Breast epithelium (tissue), 4 donors: ENCODE results near the gene ADAM12. TPM values are rescaled to one million over a fixed set of nuclear protein-coding genes. Genes with fewer than 3 reads are reported as not detected.

Source experiments
- DNase-seq, 2 donors: peaks; one replicate each; pipeline ENCODE4 v3.0.0-alpha.2; 2019; ENCODE audit warnings: low spot score in 2 of 2
- H3K27ac ChIP-seq, 2 donors: fragments of 200-600 bp; sonication (generic) in 1 of 2; one replicate each; pipeline ENCODE4 v1.5.1; 2016 to 2019; ENCODE audit warnings: mild to moderate bottlenecking in 1 of 2
- H3K27me3 ChIP-seq, 2 donors: fragments of 200-600 bp; sonication (generic) in 1 of 2; one replicate each; pipeline versions ENCODE4 v1.5.1 to v1.6.0; 2017 to 2019; ENCODE audit warnings: control low read depth in 1 of 2, mild to moderate bottlenecking in 1 of 2
- H3K36me3 ChIP-seq: fragments of 200-600 bp; one replicate; pipeline ENCODE4 v1.5.1; 2019
- H3K4me1 ChIP-seq, 2 donors: fragments of 200-600 bp; sonication (generic); one replicate each; pipeline ENCODE4 v1.5.1; 2016 to 2019; ENCODE audit warnings: control low read depth in 1 of 2
- H3K4me3 ChIP-seq, 3 donors: fragments of 200-600 bp; sonication (generic); 1 replicate in 2 of 3; 2 replicates in 1 of 3; pipeline ENCODE4 v1.5.1; 2016 to 2019; ENCODE audit warnings: mild to moderate bottlenecking in 3 of 3, moderate library complexity in 2 of 3
- H3K9me3 ChIP-seq, 2 donors: fragments of 200-600 bp; sonication (generic) in 1 of 2; one replicate each; pipeline ENCODE4 v1.5.1; 2016 to 2019; ENCODE audit warnings: control low read depth in 1 of 2
- POLR2A ChIP-seq: fragments of 450-650 bp; IDR thresholded peaks from one replicate; pipeline ENCODE4 v1.6.1; 2016; ENCODE audit warnings: antibody characterized with exemption, mild to moderate bottlenecking, moderate library complexity
- POLR2AphosphoS5 ChIP-seq, 3 donors: sonication (generic); formaldehyde crosslinking; IDR thresholded peaks; one replicate each; pipeline ENCODE4 v1.6.1; 2017; ENCODE audit warnings: antibody characterized with exemption in 3 of 3
- intact Hi-C: fragments of 100-400 bp; cut with DNase I; formaldehyde crosslinking; loops from one replicate; pipeline ENCODE4 v1.15.1; 2023; ENCODE audit warnings: low total_unique reads
- total RNA-seq, 3 donors: library from RNA; depleted of rRNA; stranded (reverse); fragments of >200 nt; gene quantifications; one replicate each; pipeline ENCODE4 v1.1.0, GENCODE V29; 2016
- TF ChIP-seq, protein P1 (sequence below), 3 donors: fragments of 450-650 bp; IDR thresholded peaks; one replicate each; pipeline ENCODE4 v1.5.1; 2016 to 2017; ENCODE audit warnings: antibody characterized with exemption in 3 of 3, mild to moderate bottlenecking in 3 of 3, moderate library complexity in 3 of 3

Gene ADAM12
- total RNA-seq, 3 donors from 2014 or later: 8.6 to 16.4 (median 13.9) TPM

DNA sequence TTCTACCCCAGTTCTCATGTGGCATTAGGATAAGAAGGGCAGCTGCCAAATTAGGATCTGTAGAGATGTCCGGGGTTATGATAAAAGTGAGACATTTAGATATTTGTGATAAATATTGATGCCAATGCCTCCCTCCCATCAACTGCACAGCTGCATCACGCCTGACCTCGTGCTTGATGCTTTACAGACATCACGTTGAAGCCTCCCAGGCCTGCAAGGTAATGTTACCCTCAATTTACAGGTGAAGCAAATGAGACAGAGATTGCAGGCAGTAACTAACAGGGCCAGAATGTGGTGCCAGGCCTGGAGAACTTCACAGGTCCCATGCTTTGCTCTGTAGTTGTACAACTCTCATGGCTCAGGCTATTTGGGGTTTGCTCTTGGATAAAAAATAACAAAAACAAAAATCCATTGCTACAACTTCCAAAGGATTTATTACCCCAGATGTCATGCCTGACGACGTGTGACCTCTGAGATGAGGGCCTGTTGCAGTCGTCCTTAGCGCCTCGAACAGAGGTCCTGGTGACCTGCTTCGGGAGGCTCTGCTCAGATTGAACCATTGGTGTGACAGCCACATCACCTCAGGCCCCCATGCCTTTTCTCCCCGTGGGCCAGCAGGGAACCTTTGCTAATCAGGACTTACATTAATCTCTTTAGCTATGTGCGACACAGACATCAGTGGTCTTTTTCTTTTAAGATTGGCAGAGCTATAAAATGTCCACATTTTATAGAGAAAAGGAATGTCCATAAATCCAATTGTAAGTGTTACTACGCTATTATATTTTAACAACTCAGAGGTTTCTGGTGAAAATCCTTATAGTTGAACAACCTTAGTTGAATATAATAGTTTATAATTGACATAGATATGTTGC is 169.3 kb downstream of the ADAM12 start:
- H3K27ac ChIP-seq: no peak overlapping the region
- H3K4me3 ChIP-seq: no peak overlapping the region
- no peak for DNase-seq
- peaks cover 0 to 6% of the 10 kb centered on the region in 2 donors for H3K4me1 ChIP-seq
- no peaks in the 10 kb centered on the region for H3K27me3 ChIP-seq
- H3K36me3 ChIP-seq: no peaks in the 10 kb centered on the region
- intact Hi-C loops: loop anchor here (5.0 to 10.0 kb wide), 2 partner anchors 74 to 153 kb away; no protein-coding TSS in a partner anchor
- no peaks in the 10 kb centered on the region for H3K9me3 ChIP-seq
- TF ChIP-seq POLR2AphosphoS5 (IDR thresholded peaks at IDR 0.05) (no peak), POLR2A (no peak)
- TF ChIP-seq, protein P1, sequence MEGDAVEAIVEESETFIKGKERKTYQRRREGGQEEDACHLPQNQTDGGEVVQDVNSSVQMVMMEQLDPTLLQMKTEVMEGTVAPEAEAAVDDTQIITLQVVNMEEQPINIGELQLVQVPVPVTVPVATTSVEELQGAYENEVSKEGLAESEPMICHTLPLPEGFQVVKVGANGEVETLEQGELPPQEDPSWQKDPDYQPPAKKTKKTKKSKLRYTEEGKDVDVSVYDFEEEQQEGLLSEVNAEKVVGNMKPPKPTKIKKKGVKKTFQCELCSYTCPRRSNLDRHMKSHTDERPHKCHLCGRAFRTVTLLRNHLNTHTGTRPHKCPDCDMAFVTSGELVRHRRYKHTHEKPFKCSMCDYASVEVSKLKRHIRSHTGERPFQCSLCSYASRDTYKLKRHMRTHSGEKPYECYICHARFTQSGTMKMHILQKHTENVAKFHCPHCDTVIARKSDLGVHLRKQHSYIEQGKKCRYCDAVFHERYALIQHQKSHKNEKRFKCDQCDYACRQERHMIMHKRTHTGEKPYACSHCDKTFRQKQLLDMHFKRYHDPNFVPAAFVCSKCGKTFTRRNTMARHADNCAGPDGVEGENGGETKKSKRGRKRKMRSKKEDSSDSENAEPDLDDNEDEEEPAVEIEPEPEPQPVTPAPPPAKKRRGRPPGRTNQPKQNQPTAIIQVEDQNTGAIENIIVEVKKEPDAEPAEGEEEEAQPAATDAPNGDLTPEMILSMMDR (IDR thresholded peaks at IDR 0.05): no peak

DNA sequence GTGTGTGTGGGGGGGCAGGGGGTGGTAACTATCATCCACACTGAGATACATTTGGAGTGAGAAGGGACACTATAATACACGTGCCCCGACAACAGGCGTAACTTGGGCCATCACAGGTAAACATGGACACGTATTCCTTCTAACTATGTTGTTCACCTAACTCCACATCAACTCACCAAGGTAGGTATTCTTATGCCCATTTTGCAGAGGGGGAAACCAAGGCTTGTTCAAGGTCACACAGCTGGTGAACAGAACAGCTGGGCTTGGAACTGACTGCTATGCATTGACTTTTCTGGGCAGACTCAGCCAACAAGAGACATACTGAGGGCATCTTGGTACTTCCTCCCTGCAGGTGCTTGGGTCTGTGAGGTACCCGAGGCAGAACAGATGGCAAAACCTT is 170.1 kb downstream of the ADAM12 start:
- TF ChIP-seq, protein P1 (IDR thresholded peaks at IDR 0.05): no peak
- no peak for TF ChIP-seq POLR2AphosphoS5 (IDR thresholded peaks at IDR 0.05)
- no peak for TF ChIP-seq POLR2A
- H3K27ac ChIP-seq: peak overlapping the region in 1 of 2 donors; percentile 43
- H3K27me3 ChIP-seq: no peaks in the 10 kb centered on the region
- peaks cover 0 to 6% of the 10 kb centered on the region in 2 donors for H3K4me1 ChIP-seq
- intact Hi-C loops: loop anchor here (5.0 to 10.0 kb wide), 2 partner anchors 73 to 154 kb away; no protein-coding TSS in a partner anchor
- no peaks in the 10 kb centered on the region for H3K36me3 ChIP-seq
- H3K9me3 ChIP-seq: no peaks in the 10 kb centered on the region
- no peak overlapping the region for H3K4me3 ChIP-seq
- no peak for DNase-seq

DNA sequence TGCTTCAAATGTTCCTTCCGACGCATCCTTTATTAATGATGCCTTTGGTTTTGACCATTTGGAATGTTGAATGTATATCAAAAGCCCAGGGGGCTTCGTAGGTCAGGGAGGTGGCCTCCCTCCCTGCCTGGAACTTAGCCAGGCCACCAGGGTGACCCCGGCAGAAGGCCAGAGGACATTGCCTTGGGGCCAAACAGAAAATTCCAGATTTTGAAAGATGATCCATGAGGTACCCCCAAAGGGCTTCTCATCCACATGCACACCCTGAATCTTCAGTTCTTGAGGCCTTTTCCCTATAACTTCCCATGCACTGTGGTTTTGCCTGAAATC is 171.7 kb downstream of the ADAM12 start:
- H3K4me1 ChIP-seq: no peaks in the 10 kb centered on the region
- no peak for DNase-seq
- TF ChIP-seq POLR2A: no peak
- TF ChIP-seq, protein P1 (IDR thresholded peaks at IDR 0.05): no peak
- no peak for TF ChIP-seq POLR2AphosphoS5 (IDR thresholded peaks at IDR 0.05)
- H3K36me3 ChIP-seq: no peaks in the 10 kb centered on the region
- no peaks in the 10 kb centered on the region for H3K9me3 ChIP-seq
- no peaks in the 10 kb centered on the region for H3K27me3 ChIP-seq
- intact Hi-C loops: loop anchor here (5.0 to 10.0 kb wide), 2 partner anchors 72 to 156 kb away; no protein-coding TSS in a partner anchor
- no peak overlapping the region for H3K4me3 ChIP-seq
- H3K27ac ChIP-seq: peak overlapping the region; percentile 34 to 81

DNA sequence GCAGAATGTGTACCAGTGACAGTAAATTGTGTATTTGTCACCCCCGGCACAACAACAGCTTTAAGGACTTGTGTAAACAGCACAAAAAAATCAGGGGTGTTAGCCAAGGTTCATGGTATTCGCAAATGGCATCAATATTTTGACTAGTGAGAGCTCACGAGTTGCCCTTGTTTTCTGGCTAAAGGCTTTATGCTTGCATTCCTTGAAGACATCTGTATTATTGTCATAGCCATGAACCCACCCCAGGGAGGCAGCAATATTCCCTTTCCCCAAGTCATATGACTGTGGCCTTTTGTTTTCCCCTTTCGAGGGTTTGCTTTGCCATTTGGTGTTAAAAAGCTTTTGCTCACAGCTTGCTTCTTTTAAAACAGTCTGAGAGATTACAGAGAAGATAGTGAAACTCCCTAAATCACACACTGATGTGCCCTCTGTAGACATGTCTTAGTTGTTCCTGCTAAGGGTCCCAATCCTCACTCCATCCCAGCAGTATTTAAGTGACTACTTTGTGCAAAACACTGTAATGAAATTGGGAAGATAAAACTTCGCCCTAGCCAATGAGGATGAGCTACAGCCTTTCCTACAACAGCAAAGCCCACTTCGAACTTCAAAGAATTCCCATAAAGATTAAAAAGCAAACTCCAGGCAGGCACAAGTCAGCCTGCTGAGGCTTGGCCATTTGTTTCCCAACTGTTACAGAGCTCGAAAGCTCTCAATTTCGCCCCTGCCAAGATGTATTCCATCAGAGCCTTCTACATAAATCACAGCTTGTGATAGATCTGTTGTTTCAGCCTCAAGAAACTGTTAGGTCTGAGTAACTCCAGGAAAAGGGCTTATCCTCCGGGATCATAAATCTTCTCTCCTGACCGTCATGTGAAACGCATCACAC is 172.3 kb downstream of the ADAM12 start:
- Histone ChIP-seq H3K27ac (peak overlapping the region; percentile 34 to 81), H3K4me1 (no peaks in the 10 kb centered on the region), H3K27me3 (no peaks in the 10 kb centered on the region), H3K9me3 (no peaks in the 10 kb centered on the region), H3K36me3 (no peaks in the 10 kb centered on the region), H3K4me3 (peak overlapping the region in 1 of 3 donors; percentile 8)
- no peak for DNase-seq
- no peak for TF ChIP-seq POLR2A
- TF ChIP-seq, protein P1 (IDR thresholded peaks at IDR 0.05): no peak
- no peak for TF ChIP-seq POLR2AphosphoS5 (IDR thresholded peaks at IDR 0.05)
- intact Hi-C loops: loop anchor here (5.0 to 10.0 kb wide), 2 partner anchors 71 to 156 kb away; no protein-coding TSS in a partner anchor
